H1 (cell line): ENCODE measurements around the gene TMEM125. TPM values are rescaled to one million over a fixed set of nuclear protein-coding genes. Genes with fewer than 3 reads are reported as not detected.

Source experiments
- CEBPB ChIP-seq: IDR thresholded peaks from 2 replicates; pipeline ENCODE4 v1.6.1; 2012; ENCODE audit warnings: low read depth, low read length
- CHD1 ChIP-seq: IDR thresholded peaks from 2 replicates; pipeline ENCODE4 v1.6.1; 2012; ENCODE audit warnings: low read depth, low read length, improper control_type of control experiment
- RXRA ChIP-seq: IDR thresholded peaks from 2 replicates; pipeline ENCODE4 v1.6.1; 2011; ENCODE audit warnings: low read depth, mild to moderate bottlenecking, low read length, moderate library complexity; ENCODE audit not compliant: insufficient read depth
- TBP ChIP-seq: IDR thresholded peaks from 2 replicates; pipeline ENCODE4 v1.6.1; 2011; ENCODE audit warnings: low read depth, low read length, improper control_type of control experiment
- polyA plus RNA-seq, 7 experiments: library from polyadenylated mRNA; depleted of rRNA in 3 of 7; stranded (reverse) in 5 of 7; unstranded in 2 of 7; fragments of >200 nt in 5 of 7; fragments of 200-250 nt in 2 of 7; gene quantifications; 1 replicate in 5 of 7; 2 replicates in 1 of 7; 4 replicates in 1 of 7; pipeline versions ENCODE4 v1.2.1 to v1.2.3, GENCODE V29; 2011 to 2013; ENCODE audit warnings: missing spikeins in 2 of 7, mixed read lengths in 2 of 7
- total RNA-seq: library from RNA; stranded (reverse); fragmentation: NEBNext Ultra II Directional; extraction: Animal tissue kit (Norgen Biotek cat#: 25700); gene quantifications from 2 replicates; pipeline ENCODE4 v1.2.1, GENCODE V29; 2021
- TF ChIP-seq, protein P1 (sequence below): fragments of 300-600 bp; sonication (generic); IDR thresholded peaks from 2 replicates; pipeline ENCODE4 v1.7.1; 2012; ENCODE audit warnings: low read length, moderate library complexity, mild to moderate bottlenecking, inconsistent platforms; ENCODE audit not compliant: insufficient replicate concordance

Gene TMEM125
- total and polyA plus RNA-seq, 2 of the 8 experiments (the other 6 are each of a cell fraction or from before 2014, with no cell fraction given): 26.5 to 46.7 TPM

DNA sequence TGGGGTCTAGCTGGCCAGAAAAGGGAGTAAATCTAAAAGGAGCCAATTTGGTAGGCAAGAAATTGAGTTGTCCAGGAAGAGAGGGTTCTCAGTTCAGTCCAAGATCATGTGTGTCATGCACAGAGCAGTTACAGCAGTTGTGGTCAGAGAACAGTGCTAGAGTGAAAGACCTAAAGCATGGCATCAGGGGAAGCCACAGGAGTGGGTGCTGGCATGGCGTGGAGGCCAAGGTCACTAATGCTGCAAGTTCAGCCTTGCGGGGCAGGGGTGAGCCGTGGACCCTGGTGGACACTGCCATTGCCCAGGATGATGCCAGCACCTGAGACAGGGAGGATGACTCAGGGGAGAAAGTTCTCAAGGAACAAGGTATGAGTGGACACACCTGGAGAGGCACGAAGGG, 16.6 kb upstream of the TMEM125 start (continued):
- TF ChIP-seq, protein P1, sequence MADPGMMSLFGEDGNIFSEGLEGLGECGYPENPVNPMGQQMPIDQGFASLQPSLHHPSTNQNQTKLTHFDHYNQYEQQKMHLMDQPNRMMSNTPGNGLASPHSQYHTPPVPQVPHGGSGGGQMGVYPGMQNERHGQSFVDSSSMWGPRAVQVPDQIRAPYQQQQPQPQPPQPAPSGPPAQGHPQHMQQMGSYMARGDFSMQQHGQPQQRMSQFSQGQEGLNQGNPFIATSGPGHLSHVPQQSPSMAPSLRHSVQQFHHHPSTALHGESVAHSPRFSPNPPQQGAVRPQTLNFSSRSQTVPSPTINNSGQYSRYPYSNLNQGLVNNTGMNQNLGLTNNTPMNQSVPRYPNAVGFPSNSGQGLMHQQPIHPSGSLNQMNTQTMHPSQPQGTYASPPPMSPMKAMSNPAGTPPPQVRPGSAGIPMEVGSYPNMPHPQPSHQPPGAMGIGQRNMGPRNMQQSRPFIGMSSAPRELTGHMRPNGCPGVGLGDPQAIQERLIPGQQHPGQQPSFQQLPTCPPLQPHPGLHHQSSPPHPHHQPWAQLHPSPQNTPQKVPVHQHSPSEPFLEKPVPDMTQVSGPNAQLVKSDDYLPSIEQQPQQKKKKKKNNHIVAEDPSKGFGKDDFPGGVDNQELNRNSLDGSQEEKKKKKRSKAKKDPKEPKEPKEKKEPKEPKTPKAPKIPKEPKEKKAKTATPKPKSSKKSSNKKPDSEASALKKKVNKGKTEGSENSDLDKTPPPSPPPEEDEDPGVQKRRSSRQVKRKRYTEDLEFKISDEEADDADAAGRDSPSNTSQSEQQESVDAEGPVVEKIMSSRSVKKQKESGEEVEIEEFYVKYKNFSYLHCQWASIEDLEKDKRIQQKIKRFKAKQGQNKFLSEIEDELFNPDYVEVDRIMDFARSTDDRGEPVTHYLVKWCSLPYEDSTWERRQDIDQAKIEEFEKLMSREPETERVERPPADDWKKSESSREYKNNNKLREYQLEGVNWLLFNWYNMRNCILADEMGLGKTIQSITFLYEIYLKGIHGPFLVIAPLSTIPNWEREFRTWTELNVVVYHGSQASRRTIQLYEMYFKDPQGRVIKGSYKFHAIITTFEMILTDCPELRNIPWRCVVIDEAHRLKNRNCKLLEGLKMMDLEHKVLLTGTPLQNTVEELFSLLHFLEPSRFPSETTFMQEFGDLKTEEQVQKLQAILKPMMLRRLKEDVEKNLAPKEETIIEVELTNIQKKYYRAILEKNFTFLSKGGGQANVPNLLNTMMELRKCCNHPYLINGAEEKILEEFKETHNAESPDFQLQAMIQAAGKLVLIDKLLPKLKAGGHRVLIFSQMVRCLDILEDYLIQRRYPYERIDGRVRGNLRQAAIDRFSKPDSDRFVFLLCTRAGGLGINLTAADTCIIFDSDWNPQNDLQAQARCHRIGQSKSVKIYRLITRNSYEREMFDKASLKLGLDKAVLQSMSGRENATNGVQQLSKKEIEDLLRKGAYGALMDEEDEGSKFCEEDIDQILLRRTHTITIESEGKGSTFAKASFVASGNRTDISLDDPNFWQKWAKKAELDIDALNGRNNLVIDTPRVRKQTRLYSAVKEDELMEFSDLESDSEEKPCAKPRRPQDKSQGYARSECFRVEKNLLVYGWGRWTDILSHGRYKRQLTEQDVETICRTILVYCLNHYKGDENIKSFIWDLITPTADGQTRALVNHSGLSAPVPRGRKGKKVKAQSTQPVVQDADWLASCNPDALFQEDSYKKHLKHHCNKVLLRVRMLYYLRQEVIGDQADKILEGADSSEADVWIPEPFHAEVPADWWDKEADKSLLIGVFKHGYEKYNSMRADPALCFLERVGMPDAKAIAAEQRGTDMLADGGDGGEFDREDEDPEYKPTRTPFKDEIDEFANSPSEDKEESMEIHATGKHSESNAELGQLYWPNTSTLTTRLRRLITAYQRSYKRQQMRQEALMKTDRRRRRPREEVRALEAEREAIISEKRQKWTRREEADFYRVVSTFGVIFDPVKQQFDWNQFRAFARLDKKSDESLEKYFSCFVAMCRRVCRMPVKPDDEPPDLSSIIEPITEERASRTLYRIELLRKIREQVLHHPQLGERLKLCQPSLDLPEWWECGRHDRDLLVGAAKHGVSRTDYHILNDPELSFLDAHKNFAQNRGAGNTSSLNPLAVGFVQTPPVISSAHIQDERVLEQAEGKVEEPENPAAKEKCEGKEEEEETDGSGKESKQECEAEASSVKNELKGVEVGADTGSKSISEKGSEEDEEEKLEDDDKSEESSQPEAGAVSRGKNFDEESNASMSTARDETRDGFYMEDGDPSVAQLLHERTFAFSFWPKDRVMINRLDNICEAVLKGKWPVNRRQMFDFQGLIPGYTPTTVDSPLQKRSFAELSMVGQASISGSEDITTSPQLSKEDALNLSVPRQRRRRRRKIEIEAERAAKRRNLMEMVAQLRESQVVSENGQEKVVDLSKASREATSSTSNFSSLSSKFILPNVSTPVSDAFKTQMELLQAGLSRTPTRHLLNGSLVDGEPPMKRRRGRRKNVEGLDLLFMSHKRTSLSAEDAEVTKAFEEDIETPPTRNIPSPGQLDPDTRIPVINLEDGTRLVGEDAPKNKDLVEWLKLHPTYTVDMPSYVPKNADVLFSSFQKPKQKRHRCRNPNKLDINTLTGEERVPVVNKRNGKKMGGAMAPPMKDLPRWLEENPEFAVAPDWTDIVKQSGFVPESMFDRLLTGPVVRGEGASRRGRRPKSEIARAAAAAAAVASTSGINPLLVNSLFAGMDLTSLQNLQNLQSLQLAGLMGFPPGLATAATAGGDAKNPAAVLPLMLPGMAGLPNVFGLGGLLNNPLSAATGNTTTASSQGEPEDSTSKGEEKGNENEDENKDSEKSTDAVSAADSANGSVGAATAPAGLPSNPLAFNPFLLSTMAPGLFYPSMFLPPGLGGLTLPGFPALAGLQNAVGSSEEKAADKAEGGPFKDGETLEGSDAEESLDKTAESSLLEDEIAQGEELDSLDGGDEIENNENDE: no peak
- TF ChIP-seq TBP (no peak), CHD1 (no peak), RXRA (no peak), CEBPB (no peak)
